Stimulated activated CD4-positive, alpha-beta T cell treated with anti-CD3 and anti-CD28 coated beads, Interleukin-1b, Interleukin-23, amount 100 ng/mL, for 4 hours (primary cell): Measurements from ENCODE around the gene DAP3.
"Not testable (repeated sequence)": the region's sequence is repeated elsewhere in the genome, so short reads cannot be mapped to it uniquely, and the experiment has no call there.

ENCODE experiments used
- DNase-seq, 2 donors: peaks; one replicate each; pipeline ENCODE4 v3.0.0-alpha.2; 2020; ENCODE audit warnings: low read depth in 2 of 2

The DAP3 gene

DNA sequence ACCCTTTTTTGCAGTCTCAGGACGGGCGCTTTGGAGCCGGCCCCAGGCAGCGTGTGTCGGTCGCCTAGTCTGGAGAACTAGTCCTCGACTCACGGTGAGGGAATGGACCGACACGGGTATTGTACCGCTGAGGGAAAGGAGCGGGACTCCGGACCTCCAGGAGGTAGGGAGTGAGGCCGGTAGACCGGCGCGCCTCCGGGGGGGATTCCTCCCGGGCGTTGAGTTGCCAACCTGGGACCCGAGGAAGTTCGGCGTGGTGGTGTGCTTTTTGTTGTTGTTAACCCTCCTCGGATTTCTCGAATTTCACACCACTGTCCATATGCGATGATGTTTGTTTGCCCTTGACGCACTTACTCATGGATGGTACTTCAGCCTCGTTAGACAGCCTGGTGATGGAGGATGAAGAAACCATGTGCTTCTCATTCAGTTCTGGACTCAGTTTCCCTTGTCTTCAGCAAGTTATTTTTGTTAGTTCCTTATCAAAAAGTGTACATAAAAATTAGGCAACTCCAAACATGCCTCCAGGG, at the start of gene DAP3:
DAP3 (plus strand) TSS at position 11 of the 527 bp plus-strand sequence. CDS start 20,689 bp downstream, outside the sequence.
- not testable (repeated sequence) for DNase-seq

GRCh38 chr1:155640367-155640766, 48.5 kb upstream of the DAP3 start:
- no peak for DNase-seq

DNA sequence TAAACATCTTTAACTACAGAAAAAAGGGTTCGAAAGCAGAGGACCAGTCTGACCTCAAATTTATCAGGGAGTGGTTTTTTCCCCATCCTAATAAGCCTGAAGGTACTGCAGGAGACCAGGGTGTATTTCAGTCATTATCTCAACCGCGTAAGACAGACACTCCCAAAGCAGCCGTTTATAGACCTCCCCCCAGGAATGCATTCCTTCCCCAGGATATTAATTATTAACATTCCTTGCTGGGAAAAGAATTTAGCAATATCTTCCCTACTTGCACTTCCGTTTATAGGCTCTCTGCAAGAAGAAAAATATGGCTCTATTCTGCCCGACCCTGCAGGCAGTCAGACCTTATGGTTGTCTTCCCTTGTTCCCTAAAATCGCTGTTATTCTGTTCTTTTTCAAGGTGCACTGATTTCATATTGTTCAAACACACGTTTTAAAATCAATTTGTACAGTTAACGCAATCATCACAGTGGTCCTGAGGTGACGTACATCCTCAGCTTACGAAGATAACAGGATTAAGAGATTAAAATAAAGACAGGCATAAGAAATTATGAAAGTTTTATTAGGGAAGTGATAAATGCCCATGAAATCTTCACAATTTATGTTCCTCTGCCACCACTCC, 46.2 kb upstream of the DAP3 start:
- not testable (repeated sequence) for DNase-seq

DNA sequence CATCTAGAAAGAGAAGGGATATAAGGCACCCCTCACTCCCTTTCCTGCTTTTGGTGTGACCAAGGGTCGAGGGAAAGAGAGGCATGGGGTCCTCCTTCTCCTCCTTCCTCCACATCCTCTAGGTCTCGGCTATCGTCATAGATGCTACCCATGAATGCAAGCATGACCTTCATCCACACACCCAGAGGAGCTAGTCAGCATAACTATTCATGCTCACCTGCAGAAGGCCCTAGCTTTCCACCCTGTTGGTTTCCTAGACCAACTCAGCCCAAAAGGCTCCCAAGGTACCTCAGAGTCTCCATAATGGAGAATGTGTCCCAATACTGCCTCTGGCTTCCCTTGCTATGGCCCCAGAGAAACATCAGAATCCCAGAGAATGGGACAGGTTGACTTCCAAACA, 45.7 kb upstream of the DAP3 start:
- no peak for DNase-seq

DNA sequence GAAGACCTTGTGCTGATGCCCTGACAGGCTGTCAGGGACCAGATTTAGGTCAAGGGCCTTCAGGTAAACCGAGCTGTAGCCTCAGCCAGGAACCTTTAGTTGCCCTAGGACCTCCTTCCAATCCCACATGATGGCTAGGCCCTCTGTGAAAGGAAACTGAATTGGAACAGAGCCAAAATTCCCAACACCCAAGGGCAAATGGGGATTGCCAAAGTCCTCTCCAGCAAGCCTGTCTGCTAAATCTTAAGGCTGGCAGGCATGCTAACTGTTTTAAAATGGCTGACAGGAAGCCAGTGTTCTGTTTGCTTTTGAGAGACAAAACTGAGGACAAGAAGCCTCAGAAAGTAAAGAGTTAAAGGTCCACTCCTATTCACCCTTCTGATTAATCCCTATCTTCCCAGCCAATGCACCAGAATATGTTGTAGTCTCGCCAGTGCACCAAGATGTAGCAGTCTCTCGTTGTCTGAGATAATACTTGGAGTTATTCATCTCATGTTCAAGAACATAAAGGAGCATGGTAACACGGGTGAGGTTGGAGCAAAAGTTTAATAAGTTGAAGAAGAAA, 43.8 kb upstream of the DAP3 start:
- DNase-seq: no peak

- DNase-seq: no peak
Measured at GRCh38 chr1:155645648-155646047, 43.2 kb upstream of the DAP3 start.

DNA sequence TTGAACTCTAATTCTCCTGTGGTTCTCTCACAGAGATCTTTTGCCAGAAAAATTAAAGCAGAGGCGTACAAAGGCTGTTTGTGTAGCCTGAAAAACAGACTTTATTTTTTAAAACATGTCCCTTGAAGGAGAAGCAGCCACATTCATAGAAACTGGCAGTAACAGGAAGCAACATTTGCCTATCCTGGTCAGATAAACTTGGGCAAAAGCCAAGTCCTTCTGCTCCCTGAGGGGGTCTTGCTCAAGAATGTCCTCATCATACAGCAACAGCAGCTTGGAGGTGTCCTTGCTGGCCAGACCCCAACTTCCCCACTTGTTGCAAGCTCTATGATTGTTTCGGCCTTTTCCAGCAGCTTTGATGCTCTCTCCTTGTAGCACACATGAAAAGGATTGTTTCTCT, 42.6 kb upstream of the DAP3 start:
- DNase-seq: no peak

GRCh38 chr1:155648207-155649147, 40.4 kb upstream of the DAP3 start:
- DNase-seq: no peak

DNA sequence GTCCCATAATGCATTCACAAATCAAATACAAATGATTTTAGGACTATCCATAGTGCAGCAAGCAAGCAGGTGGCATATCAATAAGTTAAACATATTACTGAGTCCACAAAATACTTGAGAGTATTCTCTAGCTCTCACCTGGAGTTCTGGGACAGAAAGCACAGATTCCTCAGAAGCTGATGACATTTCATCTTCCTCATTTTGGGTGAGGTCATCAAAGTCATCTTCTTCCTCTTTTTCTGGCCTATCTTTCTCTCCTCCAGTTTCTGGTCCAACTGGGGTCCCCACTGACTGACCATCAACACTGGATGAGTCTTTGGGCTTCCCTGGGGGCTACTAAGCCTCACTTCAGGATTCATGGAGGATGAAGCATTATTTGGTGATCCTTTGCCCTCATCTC, 39.2 kb upstream of the DAP3 start:
- no peak for DNase-seq

DNA sequence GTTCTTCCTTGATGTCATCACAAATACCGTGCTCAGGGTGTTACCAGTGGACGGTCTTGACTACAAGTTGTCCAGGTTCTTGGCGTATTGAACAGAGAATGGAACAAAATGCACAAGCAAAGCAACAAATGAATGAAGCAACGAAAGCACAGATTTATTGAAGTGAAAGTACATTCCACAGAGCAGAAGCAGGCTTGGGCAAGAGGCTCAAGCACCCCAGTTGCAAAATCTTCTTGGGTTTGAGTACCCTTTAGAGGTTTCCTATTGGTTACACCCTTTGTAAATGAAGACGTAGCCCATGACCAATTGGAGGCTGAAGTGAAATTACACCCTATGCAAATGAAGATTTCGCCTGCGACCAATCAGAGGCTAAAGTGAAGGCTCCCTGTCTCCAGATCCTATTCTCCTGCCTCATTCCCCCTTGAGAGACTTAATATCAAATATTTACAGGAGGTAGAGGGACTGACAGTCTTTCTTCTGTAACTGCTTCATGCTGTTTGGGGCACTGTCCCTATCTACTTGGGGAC, 38.6 kb upstream of the DAP3 start:
- no peak for DNase-seq

- no peak for DNase-seq
Measured at GRCh38 chr1:155651861-155652661, 36.8 kb upstream of the DAP3 start.

- no peak for DNase-seq
Measured at GRCh38 chr1:155652951-155653350, 35.9 kb upstream of the DAP3 start.

- no peak for DNase-seq
Measured at GRCh38 chr1:155657463-155657862, 31.4 kb upstream of the DAP3 start.

DNA sequence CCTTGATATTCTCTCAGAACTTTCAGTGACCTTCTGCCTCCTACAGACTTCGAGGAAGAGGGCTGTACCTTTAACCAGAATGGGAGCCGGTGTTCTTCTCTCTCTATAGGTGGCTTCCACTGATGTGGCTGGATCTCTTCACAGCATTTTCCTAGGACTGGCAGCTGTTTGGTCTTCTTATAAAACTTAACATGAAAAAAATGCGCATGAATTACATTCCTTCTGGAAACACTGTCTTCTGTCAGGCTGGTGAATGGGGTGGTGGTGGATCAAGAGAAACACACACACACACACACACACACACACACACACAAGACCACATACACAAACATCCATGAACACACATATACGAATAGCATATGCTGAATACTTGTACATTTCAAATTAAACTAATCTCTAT, 27.7 kb upstream of the DAP3 start:
- not testable (repeated sequence) for DNase-seq

DNA sequence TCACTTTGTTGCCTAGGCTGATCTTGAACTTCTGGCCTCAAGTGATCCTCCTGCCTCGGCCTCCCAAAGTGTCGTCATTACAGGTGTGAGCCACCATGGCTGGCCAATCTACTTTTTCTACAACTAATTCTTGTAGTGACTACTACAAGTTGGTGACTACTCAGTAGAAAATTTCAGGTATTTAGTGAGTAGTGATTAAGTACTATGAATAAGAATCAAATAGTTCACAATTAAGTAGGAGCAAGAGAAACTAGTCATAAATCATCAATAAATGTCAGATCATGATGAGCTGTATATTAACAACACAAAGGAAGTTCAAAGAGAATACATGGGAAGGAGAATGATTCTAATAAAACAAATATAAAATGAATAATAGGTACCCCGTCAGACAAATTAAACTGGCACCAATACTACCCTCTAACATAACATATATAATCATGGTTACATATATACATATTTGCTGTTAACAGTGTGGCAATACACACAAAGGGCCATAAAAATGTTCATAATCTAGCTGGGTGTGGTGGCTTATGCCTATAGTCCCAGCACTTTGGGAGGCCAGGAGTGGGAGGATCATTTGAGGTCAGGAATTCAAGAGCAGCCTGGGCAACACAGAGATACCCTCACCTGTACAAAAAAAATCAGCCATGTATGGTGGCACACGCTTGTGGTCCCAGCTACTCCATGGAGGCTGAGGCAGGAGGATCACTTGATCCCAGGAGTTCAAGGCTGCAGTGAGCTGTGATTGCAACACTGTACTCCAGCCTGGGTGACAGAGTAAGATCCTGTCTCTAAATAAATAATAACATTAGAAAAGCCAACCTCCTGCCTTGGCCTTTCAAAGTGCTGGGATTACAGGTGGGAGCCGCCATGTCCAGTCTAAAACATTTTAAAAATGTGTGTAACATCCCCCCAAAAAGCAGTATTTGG, 19.4 kb upstream of the DAP3 start:
- DNase-seq: no peak

DNA sequence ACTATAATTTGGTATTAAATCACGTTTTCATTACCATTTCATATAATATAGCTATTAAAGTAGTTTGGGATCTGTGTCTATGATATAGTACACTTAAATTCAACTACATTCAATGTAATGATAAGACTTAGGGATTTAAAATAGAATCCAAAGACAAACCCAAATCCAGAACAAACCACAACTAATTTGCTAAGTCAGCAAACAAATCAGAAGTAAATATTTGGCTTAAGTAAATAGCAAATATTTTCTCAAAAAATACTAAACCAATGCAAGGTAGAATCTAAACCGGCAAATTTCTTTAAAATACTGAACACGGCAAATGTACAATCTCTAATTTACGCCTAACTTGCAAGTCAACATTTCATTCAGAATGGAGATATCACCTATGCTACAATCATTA, 17.1 kb upstream of the DAP3 start:
- DNase-seq: no peak

GRCh38 chr1:155673003-155673402, 15.9 kb upstream of the DAP3 start:
- DNase-seq: no peak

- DNase-seq: no peak
Measured at GRCh38 chr1:155678027-155678426, 10.9 kb upstream of the DAP3 start.

- DNase-seq: not testable (repeated sequence)
Measured at GRCh38 chr1:155678992-155679391, 9.9 kb upstream of the DAP3 start.

GRCh38 chr1:155680531-155680930, 8.4 kb upstream of the DAP3 start:
- DNase-seq: no peak
